Ascending aorta (tissue), 2 donors: Measurements from ENCODE around the gene MINDY1. TPM values are rescaled to one million over a fixed set of nuclear protein-coding genes. Genes with fewer than 3 reads are reported as not detected.

Experiments used
- DNase-seq, 2 donors: peaks; one replicate each; pipeline ENCODE4 v3.0.0-alpha.2; 2019; ENCODE audit warnings: low spot score in 2 of 2
- H3K27ac ChIP-seq, 2 donors: fragments of 200-600 bp; sonication (generic); one replicate each; pipeline ENCODE4 v1.5.1; 2016 to 2017; ENCODE audit warnings: mild to moderate bottlenecking in 1 of 2
- H3K27me3 ChIP-seq: fragments of 200-600 bp; sonication (generic); one replicate; pipeline ENCODE4 v1.5.1; 2017
- H3K36me3 ChIP-seq, 2 donors: fragments of 200-600 bp; sonication (generic); one replicate each; pipeline ENCODE4 v1.5.1; 2016
- H3K4me1 ChIP-seq, 2 donors: fragments of 200-600 bp; sonication (generic); one replicate each; pipeline ENCODE4 v1.5.1; 2016 to 2017; ENCODE audit warnings: mild to moderate bottlenecking in 1 of 2
- H3K4me3 ChIP-seq, 2 donors: fragments of 200-600 bp; sonication (generic); one replicate each; pipeline ENCODE4 v1.5.1; 2016 to 2017; ENCODE audit warnings: mild to moderate bottlenecking in 1 of 2
- H3K9me3 ChIP-seq, 2 donors: fragments of 200-600 bp; sonication (generic); one replicate each; pipeline ENCODE4 v1.5.1; 2016
- CTCF ChIP-seq, 3 experiments: fragments of 200-600 bp in 2 of 3; fragments of 450-650 bp in 1 of 3; sonication (generic) in 2 of 3; IDR thresholded peaks; one replicate each; pipeline ENCODE4 v1.5.1; 2016 to 2019; ENCODE audit warnings: antibody characterized with exemption in 3 of 3, mild to moderate bottlenecking in 1 of 3, moderate library complexity in 1 of 3
- intact Hi-C: fragments of 100-400 bp; cut with DNase I; formaldehyde crosslinking; loops from one replicate; pipeline ENCODE4 v1.15.1; 2023
- total RNA-seq: library from RNA; depleted of rRNA; stranded (reverse); fragments of >200 nt; gene quantifications from one replicate; pipeline ENCODE4 v1.1.0, GENCODE V29; 2016

The MINDY1 gene
- total RNA-seq, 1 donor from 2014 or later, result 9.7 TPM

DNA sequence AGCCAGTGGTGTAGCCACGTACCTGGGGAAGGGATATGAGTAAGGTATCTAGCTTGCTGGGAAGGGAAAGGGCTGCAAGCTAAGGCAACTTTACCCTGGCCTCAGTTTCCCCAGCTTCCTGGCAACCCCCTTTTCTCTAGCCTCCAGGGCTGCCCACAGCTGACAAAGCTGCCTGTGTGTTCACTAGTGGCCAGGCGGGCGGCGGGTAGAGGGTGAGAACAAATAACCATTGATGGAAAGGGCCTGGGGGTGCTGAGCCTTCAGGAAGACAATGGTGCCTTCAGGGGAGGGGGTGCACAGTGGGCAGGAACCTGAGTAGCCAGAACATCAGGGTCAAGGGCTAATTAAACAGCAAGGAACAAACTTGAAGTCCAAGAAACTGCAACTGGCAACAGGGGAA lies 38.2 kb downstream of the MINDY1 start:
- no peak for TF ChIP-seq CTCF (IDR thresholded peaks at IDR 0.05)
- H3K4me1 ChIP-seq, result peaks cover 7 to 37% of the 10 kb centered on the region in 2 donors
- no peaks in the 10 kb centered on the region for H3K9me3 ChIP-seq
- H3K27me3 ChIP-seq, result no peaks in the 10 kb centered on the region
- no peak for DNase-seq
- intact Hi-C loops, result no loop called here
- H3K4me3 ChIP-seq, result no peak overlapping the region
- no peak overlapping the region for H3K27ac ChIP-seq
- peaks cover 54 to 56% of the 10 kb centered on the region in 2 donors for H3K36me3 ChIP-seq

- intact Hi-C loops, result no loop called here
- Histone ChIP-seq H3K4me3 (no peak overlapping the region), H3K4me1 (peaks cover 4 to 33% of the 10 kb centered on the region in 2 donors), H3K36me3 (peaks cover 58 to 61% of the 10 kb centered on the region in 2 donors), H3K27ac (no peak overlapping the region), H3K9me3 (no peaks in the 10 kb centered on the region), H3K27me3 (no peaks in the 10 kb centered on the region)
- TF ChIP-seq CTCF (IDR thresholded peaks at IDR 0.05), result no peak
- no peak for DNase-seq
Observed at GRCh38 chr1:150967936-150968335, 38.8 kb downstream of the MINDY1 start.

- Histone ChIP-seq H3K4me3 (no peak overlapping the region), H3K4me1 (peaks cover 0 to 14% of the 10 kb centered on the region in 2 donors), H3K36me3 (peaks cover 76 to 80% of the 10 kb centered on the region in 2 donors), H3K27me3 (no peaks in the 10 kb centered on the region), H3K9me3 (no peaks in the 10 kb centered on the region), H3K27ac (no peak overlapping the region)
- TF ChIP-seq CTCF (IDR thresholded peaks at IDR 0.05), result no peak
- DNase-seq, result no peak
- intact Hi-C loops, result no loop called here
Observed at GRCh38 chr1:150966011-150966410, 40.7 kb downstream of the MINDY1 start.

- no peak overlapping the region for H3K27ac ChIP-seq
- no peak overlapping the region for H3K4me3 ChIP-seq
- no peaks in the 10 kb centered on the region for H3K27me3 ChIP-seq
- peaks cover 0 to 10% of the 10 kb centered on the region in 2 donors for H3K4me1 ChIP-seq
- DNase-seq, result no peak
- H3K36me3 ChIP-seq, result peaks cover 79 to 84% of the 10 kb centered on the region in 2 donors
- H3K9me3 ChIP-seq, result no peaks in the 10 kb centered on the region
- intact Hi-C loops, result no loop called here
- no peak for TF ChIP-seq CTCF (IDR thresholded peaks at IDR 0.05)
Observed at GRCh38 chr1:150965605-150966004, 41.1 kb downstream of the MINDY1 start.

GRCh38 chr1:150964164-150964489 lies 42.6 kb downstream of the MINDY1 start:
- H3K4me1 ChIP-seq, result no peaks in the 10 kb centered on the region
- intact Hi-C loops, result no loop called here
- no peak overlapping the region for H3K4me3 ChIP-seq
- TF ChIP-seq CTCF (IDR thresholded peaks at IDR 0.05), result no peak
- H3K27ac ChIP-seq, result no peak overlapping the region
- no peak for DNase-seq
- no peaks in the 10 kb centered on the region for H3K27me3 ChIP-seq
- H3K36me3 ChIP-seq, result peaks cover 92 to 98% of the 10 kb centered on the region in 2 donors
- H3K9me3 ChIP-seq, result no peaks in the 10 kb centered on the region
